Neuron (in vitro differentiated cells): ENCODE measurements around the gene THSD4.
"Not testable (repeated sequence)": the region's sequence is repeated elsewhere in the genome, so short reads cannot be mapped to it uniquely, and the experiment has no call there.

Source experiments
- H2AFZ ChIP-seq: one replicate; pipeline ENCODE4 v1.6.1; 2013; ENCODE audit warnings: low read depth, mild to moderate bottlenecking, inconsistent platforms, low read length, moderate library complexity
- H3K27me3 ChIP-seq: one replicate; pipeline ENCODE4 v1.6.1; 2013; ENCODE audit warnings: low read length; ENCODE audit not compliant: insufficient read depth
- H3K36me3 ChIP-seq: one replicate; pipeline ENCODE4 v1.6.1; 2013; ENCODE audit warnings: low read length; ENCODE audit not compliant: insufficient read depth
- H3K4me1 ChIP-seq: one replicate; pipeline ENCODE4 v1.6.1; 2013; ENCODE audit warnings: low read length; ENCODE audit not compliant: insufficient read depth
- H3K4me3 ChIP-seq: 2 replicates; pipeline ENCODE4 v1.5.1; 2013; ENCODE audit warnings: mild to moderate bottlenecking, low read length, moderate library complexity
- H3K9me3 ChIP-seq: one replicate; pipeline ENCODE4 v1.6.1; 2013; ENCODE audit warnings: low read length

THSD4 gene

DNA sequence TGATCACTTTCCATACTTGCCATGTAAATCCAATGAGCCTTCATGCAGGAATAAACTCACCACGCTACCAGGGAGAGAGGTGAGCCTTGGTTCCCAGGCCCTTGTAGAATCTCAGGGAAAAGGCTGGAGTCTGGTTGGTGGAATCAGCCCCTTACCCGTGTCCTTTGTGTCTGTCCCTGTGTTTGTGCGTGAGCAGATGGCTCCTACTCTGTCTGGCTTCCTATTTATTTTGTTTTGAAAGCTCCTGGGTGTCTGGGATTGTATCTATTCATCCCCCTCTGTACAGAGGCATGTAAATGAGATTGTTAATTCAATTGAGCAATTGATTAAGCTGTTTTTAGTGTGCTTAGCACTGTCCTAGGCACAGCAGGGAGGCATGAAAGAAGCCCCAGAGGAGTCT is 278.1 kb downstream of the THSD4 start:
- Histone ChIP-seq H2AFZ (no peak overlapping the region), H3K9me3 (no peaks in the 10 kb centered on the region), H3K4me1 (peaks cover 13% of the 10 kb centered on the region), H3K4me3 (no peak overlapping the region), H3K36me3 (no peaks in the 10 kb centered on the region), H3K27me3 (peaks cover under 1% of the 10 kb centered on the region)

DNA sequence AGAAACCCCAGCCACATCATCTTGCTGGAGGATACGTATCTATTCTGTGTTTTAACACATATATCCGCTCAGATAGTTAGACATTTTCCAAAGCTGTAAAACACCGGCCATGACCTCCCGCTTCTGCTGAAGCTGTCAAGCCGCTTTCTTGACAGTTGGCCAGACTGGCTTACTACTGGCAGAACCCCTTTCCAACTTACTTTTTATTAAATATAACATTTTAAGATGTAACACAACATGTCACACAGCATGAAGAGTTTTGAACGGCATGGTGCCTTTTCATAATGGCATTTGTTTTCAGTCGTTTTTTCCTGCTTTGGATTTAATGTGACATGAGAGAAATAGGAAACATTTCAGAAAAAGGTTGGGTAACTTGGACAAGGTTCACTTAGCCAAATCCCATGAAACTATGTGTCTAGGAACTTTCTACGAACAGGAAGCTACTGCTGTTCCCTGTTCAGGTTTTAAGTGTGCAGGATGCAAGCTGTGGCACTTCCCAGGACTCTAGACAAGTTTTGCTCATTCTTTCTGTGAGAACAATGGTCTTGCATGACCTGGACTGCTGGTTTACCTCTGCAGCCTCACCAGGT is 281.4 kb downstream of the THSD4 start:
- peaks cover 13% of the 10 kb centered on the region for H3K4me1 ChIP-seq
- H3K4me3 ChIP-seq: no peak overlapping the region

DNA sequence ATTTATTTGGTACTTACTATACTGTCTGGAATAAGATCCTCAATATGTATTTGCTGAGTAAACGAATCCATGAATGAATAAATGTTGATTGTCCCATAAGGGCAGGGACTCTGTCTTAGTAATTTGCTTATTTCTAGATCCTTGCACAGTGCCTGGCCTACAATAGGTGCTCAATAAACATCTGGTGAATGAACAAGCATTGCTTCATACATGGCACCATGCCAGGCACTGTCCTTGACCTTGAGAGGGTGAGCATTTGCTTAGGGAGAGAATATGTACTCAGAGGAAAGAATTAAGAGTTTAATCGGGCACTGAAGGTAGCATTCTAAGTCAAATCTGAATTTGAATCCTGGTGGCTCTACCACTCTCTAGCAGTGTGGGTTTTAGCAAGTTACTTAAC is 282.1 kb downstream of the THSD4 start:
- Histone ChIP-seq H3K9me3 (no peaks in the 10 kb centered on the region), H3K36me3 (no peaks in the 10 kb centered on the region), H3K4me1 (peaks cover 11% of the 10 kb centered on the region), H2AFZ (no peak overlapping the region), H3K4me3 (no peak overlapping the region), H3K27me3 (peaks cover 3% of the 10 kb centered on the region)

More for the DNA sequence above, 281.4 kb downstream of the THSD4 start:
- peaks cover 3% of the 10 kb centered on the region for H3K27me3 ChIP-seq
- H3K36me3 ChIP-seq: no peaks in the 10 kb centered on the region
- no peak overlapping the region for H2AFZ ChIP-seq
- H3K9me3 ChIP-seq: no peaks in the 10 kb centered on the region

DNA sequence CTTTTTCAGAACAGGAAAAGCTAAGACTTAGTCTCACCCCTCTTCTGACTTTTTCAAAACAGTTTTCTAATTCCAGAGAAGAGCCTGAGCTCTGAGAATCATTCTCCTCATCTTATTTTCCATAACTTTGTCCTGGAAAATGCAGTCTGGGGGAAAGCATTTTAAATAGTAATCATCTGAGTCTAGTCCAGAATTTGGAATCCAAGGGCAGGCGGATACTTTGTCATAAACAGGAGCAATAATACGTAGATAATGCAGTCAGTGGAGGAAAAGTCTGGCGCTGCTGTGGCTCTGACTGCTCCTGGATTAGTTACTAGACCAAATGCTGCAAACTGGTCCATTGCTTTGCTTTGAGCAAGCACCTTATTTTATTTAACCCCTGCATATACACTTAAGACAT is 285.0 kb downstream of the THSD4 start:
- H3K27me3 ChIP-seq: peaks cover 3% of the 10 kb centered on the region
- H2AFZ ChIP-seq: no peak overlapping the region
- H3K4me3 ChIP-seq: no peak overlapping the region
- no peaks in the 10 kb centered on the region for H3K36me3 ChIP-seq
- no peaks in the 10 kb centered on the region for H3K4me1 ChIP-seq
- no peaks in the 10 kb centered on the region for H3K9me3 ChIP-seq

DNA sequence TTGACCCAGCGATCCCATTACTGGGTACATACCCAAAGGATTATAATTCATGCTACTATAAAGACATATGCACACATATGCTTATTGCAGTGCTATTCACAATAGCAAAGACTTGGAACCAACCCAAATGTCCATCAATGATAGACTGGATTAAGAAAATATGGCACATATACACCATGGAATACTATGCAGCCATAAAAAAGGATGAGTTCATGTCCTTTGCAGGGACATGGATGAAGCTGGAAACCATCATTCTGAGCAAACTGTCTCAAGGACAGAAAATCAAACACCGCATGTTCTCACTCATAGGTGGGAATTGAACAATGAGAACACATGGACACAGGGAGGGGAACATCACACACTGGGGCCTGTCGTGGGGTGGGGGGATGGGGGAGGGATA is 286.5 kb downstream of the THSD4 start:
- not testable (repeated sequence) for H3K4me3 ChIP-seq, H3K27me3 ChIP-seq, H3K9me3 ChIP-seq, H3K36me3 ChIP-seq, H3K4me1 ChIP-seq, H2AFZ ChIP-seq

DNA sequence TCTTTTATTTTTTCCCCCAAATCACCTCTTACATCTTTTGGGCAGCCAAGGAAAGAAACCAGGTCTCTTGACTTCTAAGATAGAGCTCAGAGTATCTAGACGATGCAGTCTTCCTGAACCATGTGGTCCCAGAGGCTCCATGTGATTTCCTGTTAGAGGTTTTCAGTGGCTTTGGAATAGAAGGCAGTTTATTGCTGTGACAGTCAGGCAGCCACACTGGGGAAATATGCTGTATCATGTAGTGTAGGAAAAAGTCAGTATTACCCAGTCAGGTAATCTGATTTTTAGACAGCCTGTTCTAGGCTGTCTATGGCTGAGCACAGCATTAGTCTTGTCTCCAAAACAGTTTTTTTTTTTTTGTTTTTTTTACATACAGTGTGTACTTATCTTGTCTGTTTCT is 294.3 kb downstream of the THSD4 start:
- no peak overlapping the region for H2AFZ ChIP-seq
- no peak overlapping the region for H3K4me3 ChIP-seq
- no peaks in the 10 kb centered on the region for H3K36me3 ChIP-seq
- H3K27me3 ChIP-seq: peaks cover 8% of the 10 kb centered on the region
- H3K9me3 ChIP-seq: no peaks in the 10 kb centered on the region
- H3K4me1 ChIP-seq: no peaks in the 10 kb centered on the region

DNA sequence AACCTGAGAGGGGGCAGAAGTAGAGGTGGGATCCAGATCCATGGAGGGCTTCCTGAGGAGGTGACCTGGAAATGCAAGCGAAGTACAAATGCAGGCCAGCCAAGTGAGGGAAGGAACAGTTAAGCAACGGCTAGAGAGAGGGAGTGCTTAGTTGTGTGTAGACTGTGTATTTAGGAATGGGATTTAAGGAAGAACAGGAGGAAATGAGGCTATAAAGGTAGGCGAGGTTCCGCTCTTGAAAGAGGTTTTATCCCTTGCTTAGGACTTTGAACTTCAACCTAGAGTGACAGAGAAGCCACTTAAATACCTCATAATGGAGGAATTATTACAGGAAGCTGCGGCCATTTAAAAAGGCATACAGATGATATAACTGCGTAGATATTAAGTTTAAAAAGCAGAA is 295.1 kb downstream of the THSD4 start:
- Histone ChIP-seq H3K4me3 (no peak overlapping the region), H3K4me1 (no peaks in the 10 kb centered on the region), H3K36me3 (no peaks in the 10 kb centered on the region), H2AFZ (no peak overlapping the region), H3K27me3 (peaks cover 8% of the 10 kb centered on the region), H3K9me3 (no peaks in the 10 kb centered on the region)

DNA sequence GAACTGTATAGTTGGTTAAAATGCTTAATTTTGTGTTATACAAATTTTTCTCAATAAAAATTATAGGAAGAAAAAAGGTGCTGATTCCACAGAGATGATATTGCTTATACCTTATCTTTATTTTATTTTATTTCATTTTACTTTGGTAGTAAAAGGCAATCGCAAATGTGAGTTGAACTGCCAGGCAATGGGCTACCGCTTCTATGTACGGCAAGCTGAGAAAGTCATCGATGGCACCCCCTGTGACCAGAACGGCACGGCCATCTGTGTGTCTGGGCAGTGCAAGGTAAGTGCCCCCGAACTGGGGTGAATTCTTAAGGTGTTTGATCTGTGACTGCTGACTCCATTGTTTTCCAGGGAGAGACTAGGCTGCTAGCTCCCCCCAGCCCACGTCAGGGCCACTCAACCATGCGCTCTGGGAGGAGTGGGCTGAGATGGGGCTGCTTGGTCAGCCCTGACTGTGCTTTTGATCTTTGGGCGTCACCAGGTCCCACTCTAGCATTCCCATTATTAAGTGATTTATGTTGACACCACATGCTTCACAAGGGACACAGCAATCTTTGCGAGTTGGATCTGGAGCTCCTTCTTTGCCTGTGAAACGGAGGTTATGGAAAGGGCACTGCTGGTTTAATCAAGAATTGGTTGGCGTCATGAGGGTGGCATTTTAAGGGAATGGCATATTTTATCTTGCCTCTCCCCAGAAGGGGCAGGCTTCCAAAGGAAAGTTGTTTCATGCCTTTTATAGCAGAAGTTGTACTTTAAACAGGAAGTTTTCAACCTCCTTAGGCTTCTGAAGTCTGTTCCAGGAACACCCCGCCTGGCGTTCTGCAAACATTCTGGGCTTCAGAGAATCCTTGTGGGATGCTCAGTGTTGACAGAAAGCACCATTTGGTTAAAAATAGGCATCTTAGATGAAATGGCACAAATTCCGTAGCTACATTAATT is 296.5 kb downstream of the THSD4 start:
- Histone ChIP-seq H2AFZ (no peak overlapping the region), H3K9me3 (no peaks in the 10 kb centered on the region), H3K4me1 (no peaks in the 10 kb centered on the region), H3K36me3 (no peaks in the 10 kb centered on the region), H3K27me3 (peaks cover 8% of the 10 kb centered on the region), H3K4me3 (no peak overlapping the region)

DNA sequence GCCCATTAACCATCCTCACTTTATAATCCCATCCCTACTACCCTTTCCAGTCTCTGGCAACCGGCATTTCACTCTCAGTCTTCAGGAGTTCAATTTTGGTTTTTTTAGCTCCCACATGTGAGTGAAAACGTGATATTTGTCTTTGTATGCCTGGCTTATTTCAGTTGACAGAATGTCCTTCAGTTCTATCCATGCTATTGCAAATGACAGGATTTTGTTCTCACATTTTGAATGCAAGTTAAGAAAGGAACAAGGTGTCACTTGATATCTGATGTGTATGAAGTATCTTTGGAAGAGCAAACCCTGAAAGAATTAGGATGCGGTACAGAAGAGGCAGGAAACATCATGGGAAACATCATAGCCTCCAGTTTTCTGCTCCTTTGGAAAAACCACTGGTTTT is 298.1 kb downstream of the THSD4 start:
- Histone ChIP-seq H3K36me3 (no peaks in the 10 kb centered on the region), H3K27me3 (peaks cover 4% of the 10 kb centered on the region), H2AFZ (no peak overlapping the region), H3K4me3 (no peak overlapping the region), H3K4me1 (no peaks in the 10 kb centered on the region), H3K9me3 (no peaks in the 10 kb centered on the region)

DNA sequence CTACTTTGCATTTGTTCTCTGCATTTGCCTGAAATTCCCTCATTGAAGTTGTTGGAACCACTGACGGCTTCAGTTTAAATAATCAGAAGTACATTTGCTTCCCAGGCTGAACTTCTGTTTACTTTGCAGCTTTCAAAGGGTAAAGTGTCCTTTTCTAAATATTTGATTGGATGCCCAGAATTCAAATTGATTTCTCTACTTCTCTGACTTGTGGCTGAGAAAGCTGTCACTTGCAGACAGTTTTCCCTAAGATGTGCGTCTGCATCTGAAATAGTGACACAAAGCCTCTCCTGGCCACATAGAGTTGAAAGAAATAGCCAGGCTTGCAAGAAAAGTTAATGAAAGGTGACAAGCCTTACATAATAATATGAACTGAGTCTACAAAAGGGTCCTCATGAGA is 299.6 kb downstream of the THSD4 start:
- Histone ChIP-seq H3K4me1 (no peaks in the 10 kb centered on the region), H3K9me3 (no peaks in the 10 kb centered on the region), H3K36me3 (no peaks in the 10 kb centered on the region), H2AFZ (no peak overlapping the region), H3K4me3 (no peak overlapping the region), H3K27me3 (peaks cover 4% of the 10 kb centered on the region)

DNA sequence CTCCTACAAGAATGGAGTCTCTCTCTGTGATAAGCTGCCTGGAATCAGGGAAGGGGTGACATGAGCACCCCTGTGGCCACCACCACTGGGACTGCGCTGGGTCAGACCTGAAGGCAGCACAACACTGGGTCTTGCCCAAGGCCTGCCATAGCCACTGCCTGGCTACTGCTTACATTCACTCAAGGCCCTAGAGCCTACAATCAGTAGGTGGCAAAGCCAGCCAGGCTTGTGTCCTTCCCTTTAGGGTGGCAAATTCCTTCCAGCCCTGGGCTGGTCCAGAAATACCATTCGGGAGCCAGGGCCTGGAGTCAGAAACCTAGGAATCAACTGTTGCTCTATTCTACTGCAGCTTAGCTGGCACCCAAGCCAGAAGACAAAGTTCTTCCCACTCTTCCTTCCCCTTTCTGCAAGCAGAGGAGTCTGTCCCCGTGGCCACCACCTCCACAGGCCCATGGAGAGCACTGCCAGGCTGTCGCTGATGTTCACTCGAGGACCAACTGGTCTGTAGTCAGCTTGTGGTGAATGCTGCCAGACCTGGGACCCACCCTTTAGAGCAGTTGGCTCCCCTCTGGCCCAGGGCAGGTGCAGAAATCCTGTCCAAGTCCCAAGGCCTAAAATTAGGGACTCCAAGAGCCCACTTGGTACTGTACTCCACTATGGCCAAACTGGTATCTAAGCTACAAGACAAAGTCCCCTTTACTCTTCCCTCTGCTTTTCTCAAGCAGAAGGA is 307.4 kb downstream of the THSD4 start:
- H3K27me3 ChIP-seq: no peaks in the 10 kb centered on the region
- no peak overlapping the region for H3K4me3 ChIP-seq

DNA sequence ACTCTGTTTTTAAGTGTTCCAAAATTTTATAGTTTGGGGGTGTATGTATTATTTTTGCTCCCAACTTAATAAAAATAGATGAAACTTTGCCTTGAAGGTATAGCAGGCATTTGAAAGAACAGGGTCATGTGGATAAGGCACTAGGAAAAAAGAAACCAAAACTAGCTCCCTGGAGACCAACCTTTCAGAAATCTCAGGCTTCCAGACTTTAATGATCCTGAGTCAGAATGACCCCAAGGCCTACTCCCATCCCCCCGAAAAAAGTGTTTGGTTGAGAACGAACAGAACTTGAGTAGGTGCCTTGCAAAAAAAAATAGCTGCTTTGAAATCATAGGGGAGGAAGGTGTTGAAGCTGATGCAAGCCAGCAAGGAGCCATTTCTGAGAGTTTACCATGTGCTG is 309.5 kb downstream of the THSD4 start:
- H2AFZ ChIP-seq: no peak overlapping the region
- no peaks in the 10 kb centered on the region for H3K4me1 ChIP-seq
- no peak overlapping the region for H3K4me3 ChIP-seq
- H3K9me3 ChIP-seq: no peaks in the 10 kb centered on the region
- H3K36me3 ChIP-seq: no peaks in the 10 kb centered on the region
- no peaks in the 10 kb centered on the region for H3K27me3 ChIP-seq

More for the DNA sequence above, 307.4 kb downstream of the THSD4 start:
- Histone ChIP-seq H3K4me1 (no peaks in the 10 kb centered on the region), H3K36me3 (no peaks in the 10 kb centered on the region), H3K9me3 (no peaks in the 10 kb centered on the region), H2AFZ (no peak overlapping the region)

DNA sequence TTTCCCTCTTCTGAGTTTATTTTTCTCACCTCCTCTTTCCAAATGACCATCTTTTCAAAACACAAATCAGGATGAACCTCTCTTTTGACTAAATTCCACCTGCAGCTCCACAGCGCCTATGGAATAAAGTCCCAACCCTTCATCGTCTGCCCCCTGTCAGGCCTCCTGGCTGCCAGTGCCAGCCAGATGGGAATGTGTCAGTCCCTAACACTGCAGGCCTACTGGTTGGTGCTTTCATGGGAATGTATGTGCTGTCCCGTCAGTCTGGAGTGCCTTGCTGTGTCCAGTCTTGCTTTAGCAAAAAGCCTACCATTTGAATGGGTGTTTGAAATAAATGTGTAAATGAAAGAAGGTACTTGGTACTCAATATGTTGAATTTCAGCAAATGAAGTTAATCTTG is 310.1 kb downstream of the THSD4 start:
- no peak overlapping the region for H3K4me3 ChIP-seq
- H3K4me1 ChIP-seq: no peaks in the 10 kb centered on the region
- no peaks in the 10 kb centered on the region for H3K36me3 ChIP-seq
- no peak overlapping the region for H2AFZ ChIP-seq
- no peaks in the 10 kb centered on the region for H3K27me3 ChIP-seq
- H3K9me3 ChIP-seq: no peaks in the 10 kb centered on the region
